Gastrocnemius medialis (tissue), 4 donors: ENCODE results near the gene NEURL2. TPM values are rescaled to one million over a fixed set of nuclear protein-coding genes. Genes with fewer than 3 reads are reported as not detected.
"Not testable (repeated sequence)": the region's sequence is repeated elsewhere in the genome, so short reads cannot be mapped to it uniquely, and the experiment has no call there.

Source experiments
- ATAC-seq, 2 donors: fragments of 150-250 bp; one replicate each; pipeline ENCODE4 v1.9.1; 2016
- DNase-seq, 2 donors: peaks; one replicate each; pipeline ENCODE4 v3.0.0-alpha.2; 2019
- H3K27ac ChIP-seq, 4 donors: fragments of 200-600 bp; sonication (generic); 1 replicate in 1 of 4; 2 replicates in 3 of 4; pipeline ENCODE4 v1.5.1; 2016 to 2018; ENCODE audit warnings: mild to moderate bottlenecking in 2 of 4, moderate library complexity in 1 of 4
- H3K27me3 ChIP-seq, 3 donors: fragments of 200-600 bp; sonication (generic) in 2 of 3; 1 replicate in 1 of 3; 2 replicates in 2 of 3; pipeline versions ENCODE4 v1.5.1 to v1.6.0; 2016 to 2019; ENCODE audit warnings: mild to moderate bottlenecking in 1 of 3, moderate library complexity in 1 of 3
- H3K36me3 ChIP-seq, 2 donors: fragments of 200-600 bp; sonication (generic) in 1 of 2; one replicate each; pipeline ENCODE4 v1.5.1; 2017 to 2018
- H3K4me1 ChIP-seq, 2 donors: fragments of 200-600 bp; sonication (generic) in 1 of 2; one replicate each; pipeline ENCODE4 v1.5.1; 2016 to 2017; ENCODE audit warnings: mild to moderate bottlenecking in 2 of 2
- H3K4me3 ChIP-seq, 4 donors: fragments of 200-600 bp; sonication (generic) in 3 of 4; 1 replicate in 1 of 4; 2 replicates in 3 of 4; pipeline ENCODE4 v1.5.1; 2016 to 2019; ENCODE audit warnings: mild to moderate bottlenecking in 2 of 4
- H3K9me3 ChIP-seq, 3 donors: fragments of 200-600 bp; sonication (generic) in 2 of 3; 1 replicate in 1 of 3; 2 replicates in 2 of 3; pipeline ENCODE4 v1.5.1; 2016 to 2019
- POLR2A ChIP-seq, 2 donors: fragments of 450-650 bp; IDR thresholded peaks; one replicate each; pipeline ENCODE4 v1.6.1; 2017; ENCODE audit warnings: antibody characterized with exemption in 2 of 2, mild to moderate bottlenecking in 2 of 2, moderate library complexity in 2 of 2
- in situ Hi-C, 4 donors: fragments of 200-750 bp; cut with MboI; loops; one replicate each; pipeline versions ENCODE4 v1.15.0 to v1.8.0; 2017; ENCODE audit warnings: low sequenced_read_pairs in 4 of 4
- intact Hi-C: fragments of 100-400 bp; cut with DNase I; formaldehyde crosslinking; loops from one replicate; pipeline ENCODE4 v1.15.1; 2023; ENCODE audit warnings: low total_unique reads
- total RNA-seq, 4 donors: library from RNA; depleted of rRNA; stranded (reverse); fragments of >200 nt; gene quantifications; one replicate each; pipeline versions ENCODE4 v1.1.0 to v1.2.3, GENCODE V29; 2016
- TF ChIP-seq, protein P1 (sequence below), 5 experiments: fragments of 450-650 bp in 3 of 5; fragments of 200-600 bp in 2 of 5; sonication (generic) in 2 of 5; IDR thresholded peaks in 4 of 5; conservative IDR thresholded peaks in 1 of 5; 1 replicate in 4 of 5; 2 replicates in 1 of 5; pipeline ENCODE4 v1.5.1; 2016 to 2019; ENCODE audit warnings: antibody characterized with exemption in 5 of 5, mild to moderate bottlenecking in 3 of 5, moderate library complexity in 3 of 5

Gene NEURL2
- total RNA-seq, 4 donors from 2014 or later: 4.9 to 24.1 (median 10.2) TPM

- Histone ChIP-seq H3K36me3 (peaks cover 0 to 15% of the 10 kb centered on the region in 2 donors), H3K4me1 (peaks cover 21 to 25% of the 10 kb centered on the region in 2 donors), H3K27ac (peak overlapping the region; percentile 97 to 100 (median 100)), H3K4me3 (peak overlapping the region; percentile 83 to 99 (median 98)), H3K9me3 (no peaks in the 10 kb centered on the region), H3K27me3 (no peaks in the 10 kb centered on the region)
- DNase-seq (peak; percentile 36 to 69), ATAC-seq (peak; percentile 15 to 23)
- no peak for TF ChIP-seq POLR2A (IDR thresholded peaks at IDR 0.05)
- TF ChIP-seq, protein P1, sequence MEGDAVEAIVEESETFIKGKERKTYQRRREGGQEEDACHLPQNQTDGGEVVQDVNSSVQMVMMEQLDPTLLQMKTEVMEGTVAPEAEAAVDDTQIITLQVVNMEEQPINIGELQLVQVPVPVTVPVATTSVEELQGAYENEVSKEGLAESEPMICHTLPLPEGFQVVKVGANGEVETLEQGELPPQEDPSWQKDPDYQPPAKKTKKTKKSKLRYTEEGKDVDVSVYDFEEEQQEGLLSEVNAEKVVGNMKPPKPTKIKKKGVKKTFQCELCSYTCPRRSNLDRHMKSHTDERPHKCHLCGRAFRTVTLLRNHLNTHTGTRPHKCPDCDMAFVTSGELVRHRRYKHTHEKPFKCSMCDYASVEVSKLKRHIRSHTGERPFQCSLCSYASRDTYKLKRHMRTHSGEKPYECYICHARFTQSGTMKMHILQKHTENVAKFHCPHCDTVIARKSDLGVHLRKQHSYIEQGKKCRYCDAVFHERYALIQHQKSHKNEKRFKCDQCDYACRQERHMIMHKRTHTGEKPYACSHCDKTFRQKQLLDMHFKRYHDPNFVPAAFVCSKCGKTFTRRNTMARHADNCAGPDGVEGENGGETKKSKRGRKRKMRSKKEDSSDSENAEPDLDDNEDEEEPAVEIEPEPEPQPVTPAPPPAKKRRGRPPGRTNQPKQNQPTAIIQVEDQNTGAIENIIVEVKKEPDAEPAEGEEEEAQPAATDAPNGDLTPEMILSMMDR (IDR thresholded peaks at IDR 0.05 in 4 of 5, conservative IDR thresholded peaks at IDR 0.05 in 1 of 5): peak in 4 of 5 experiments; percentile 19 to 49 (median 24)
- in situ Hi-C loops: no loop called here
- intact Hi-C loops: loop anchor here (1.0 to 5.0 kb wide), 6 partner anchors 39 to 154 kb away; partner anchors contain the start of genes CTSA, DNTTIP1, NCOA5 and NEURL2
Measured at GRCh38 chr20:45933266-45934045, 42.4 kb upstream of the NEURL2 start.

GRCh38 chr20:45931680-45932079 is 40.7 kb upstream of the NEURL2 start:
- in situ Hi-C loops, H3K27me3 ChIP-seq, H3K4me3 ChIP-seq, ATAC-seq, H3K36me3 ChIP-seq, DNase-seq, H3K9me3 ChIP-seq, H3K27ac ChIP-seq: not testable (repeated sequence)
- peaks cover 18 to 20% of the 10 kb centered on the region in 2 donors for H3K4me1 ChIP-seq
- intact Hi-C loops: loop anchor here (5.0 kb wide), 1 partner anchor 156 kb away; the partner anchor contains the start of gene NCOA5

DNA sequence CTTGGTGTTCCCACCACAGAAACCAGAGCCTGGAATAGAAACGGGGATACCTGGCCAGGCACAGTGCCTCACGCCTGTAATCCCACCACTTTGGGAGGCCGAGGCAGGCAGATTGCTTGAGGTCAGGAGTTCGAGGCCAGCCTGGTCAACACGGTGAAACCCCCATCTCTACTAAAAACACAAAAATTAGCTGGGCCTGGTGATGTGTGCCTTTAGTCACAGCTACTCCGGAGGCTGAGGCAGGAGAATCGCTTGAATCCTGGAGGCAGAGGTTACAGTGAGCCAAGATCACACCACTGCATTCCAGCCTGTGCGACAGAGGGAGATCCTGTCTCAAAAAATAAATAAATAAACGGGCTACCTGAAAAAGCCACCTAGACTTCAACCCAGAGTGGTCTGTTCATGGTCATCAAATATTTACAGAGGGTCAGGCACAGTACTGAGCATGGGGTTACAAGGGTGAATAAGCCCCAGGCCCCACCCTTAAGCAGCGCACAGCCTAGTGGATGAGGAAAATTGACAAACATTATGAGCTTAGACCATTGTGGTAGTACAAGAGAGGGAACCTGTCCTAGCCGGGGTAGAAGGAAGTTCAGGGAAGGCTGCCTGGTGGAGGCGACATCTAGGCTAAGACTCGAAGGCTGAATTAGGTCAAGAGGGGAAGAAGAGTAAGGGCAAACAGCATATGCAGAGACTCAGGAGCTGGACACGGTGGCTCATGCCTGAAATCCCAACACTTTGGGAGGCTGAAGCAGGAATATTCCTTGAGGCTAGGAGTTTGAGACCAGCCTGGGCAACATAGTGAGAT is 36.3 kb upstream of the NEURL2 start:
- Histone ChIP-seq H3K27ac (no peak overlapping the region), H3K4me1 (peaks cover 11 to 17% of the 10 kb centered on the region in 2 donors), H3K36me3 (no peaks in the 10 kb centered on the region), H3K4me3 (no peak overlapping the region), H3K9me3 (no peaks in the 10 kb centered on the region), H3K27me3 (no peaks in the 10 kb centered on the region)
- in situ Hi-C loops: no loop called here
- ATAC-seq (no peak), DNase-seq (no peak)
- intact Hi-C loops: no loop called here
- TF ChIP-seq POLR2A (IDR thresholded peaks at IDR 0.05): no peak
- TF ChIP-seq, protein P1 (IDR thresholded peaks at IDR 0.05 in 4 of 5, conservative IDR thresholded peaks at IDR 0.05 in 1 of 5): no peak

DNA sequence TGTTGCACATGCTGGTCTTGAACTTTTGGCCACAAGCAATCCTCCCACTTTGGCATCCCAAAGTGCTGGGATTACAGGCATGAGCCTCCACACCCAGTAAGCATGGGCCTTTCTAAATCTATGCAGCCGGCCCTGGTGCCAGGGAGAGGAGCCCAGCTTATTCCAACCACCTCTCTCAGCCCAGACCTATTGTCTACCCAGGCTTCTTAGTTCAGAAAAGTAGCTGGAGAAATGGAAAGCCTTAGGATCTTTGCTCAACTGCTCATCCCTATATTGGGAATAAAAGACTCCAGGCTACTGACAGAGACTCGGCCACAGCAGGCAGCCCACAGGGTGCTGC is 35.7 kb upstream of the NEURL2 start:
- DNase-seq: no peak
- Histone ChIP-seq H3K36me3 (no peaks in the 10 kb centered on the region), H3K27me3 (no peaks in the 10 kb centered on the region), H3K4me3 (no peak overlapping the region), H3K27ac (no peak overlapping the region), H3K9me3 (no peaks in the 10 kb centered on the region), H3K4me1 (peaks cover 11 to 20% of the 10 kb centered on the region in 2 donors)
- no peak for ATAC-seq
- intact Hi-C loops (no loop called here), in situ Hi-C loops (no loop called here)
- TF ChIP-seq POLR2A (IDR thresholded peaks at IDR 0.05): no peak
- TF ChIP-seq, protein P1 (IDR thresholded peaks at IDR 0.05 in 4 of 5, conservative IDR thresholded peaks at IDR 0.05 in 1 of 5): no peak
